ENCODE measurements around the gene TRMT44.

The TRMT44 gene

GRCh38 chr4:8516996-8517550 is 76.5 kb downstream of the TRMT44 start:
- DNase-seq = no peak

GRCh38 chr4:8517946-8518345 is 77.4 kb downstream of the TRMT44 start:
- no peak for DNase-seq

GRCh38 chr4:8522160-8523120 is 81.9 kb downstream of the TRMT44 start:
- no peak for DNase-seq

- no peak for DNase-seq
These were observed 82.6 kb downstream of the TRMT44 start for GRCh38 chr4:8523175-8523574.

- DNase-seq = no peak
These were observed 83.2 kb downstream of the TRMT44 start for GRCh38 chr4:8523766-8524165.

GRCh38 chr4:8524595-8525382 is 84.2 kb downstream of the TRMT44 start:
- DNase-seq = no peak

- DNase-seq = no peak
These were observed 85.0 kb downstream of the TRMT44 start for GRCh38 chr4:8525383-8526120.
